SK-N-SH treated with all-trans-retinoic acid at 6 μM for 48 hours (cell line): ENCODE data around the gene NR1D2.

Experiments used
- ARNTL ChIP-seq: fragments of 450-650 bp; formaldehyde crosslinking; IDR thresholded peaks from 2 replicates; pipeline ENCODE4 v1.5.0; 2020; ENCODE audit warnings: low read depth, mild to moderate bottlenecking, moderate library complexity, borderline replicate concordance
- CSDC2 ChIP-seq: fragments of 250-450 bp; sonication (Bioruptor Pico); IDR thresholded peaks from 2 replicates; pipeline ENCODE4 v1.5.0; 2020; ENCODE audit warnings: mild to moderate bottlenecking, moderate library complexity
- ISL1 ChIP-seq: fragments of 250-450 bp; sonication (Bioruptor Pico); IDR thresholded peaks from 2 replicates; pipeline ENCODE4 v2.1.2; 2022; ENCODE audit warnings: mild to moderate bottlenecking, moderate library complexity
- POU6F1 ChIP-seq: fragments of 250-450 bp; sonication (Bioruptor Pico); IDR thresholded peaks from 2 replicates; pipeline ENCODE4 v1.8.0; 2021; ENCODE audit warnings: low read depth, mild to moderate bottlenecking, moderate library complexity, borderline replicate concordance
- ZNF70 ChIP-seq: fragments of 450-650 bp; formaldehyde crosslinking; IDR thresholded peaks from 2 replicates; pipeline ENCODE4 v1.5.0; 2020; ENCODE audit warnings: mild to moderate bottlenecking, moderate library complexity
- ZNF8 ChIP-seq: fragments of 450-650 bp; formaldehyde crosslinking; IDR thresholded peaks from 2 replicates; pipeline ENCODE4 v1.5.0; 2020; ENCODE audit warnings: mild to moderate bottlenecking, moderate library complexity
- TF ChIP-seq, protein P1 (sequence below): fragments of 250-450 bp; sonication (Bioruptor Pico); IDR thresholded peaks from 2 replicates; pipeline ENCODE4 v1.5.1; 2020; ENCODE audit warnings: low read depth, mild to moderate bottlenecking, moderate library complexity

DNA sequence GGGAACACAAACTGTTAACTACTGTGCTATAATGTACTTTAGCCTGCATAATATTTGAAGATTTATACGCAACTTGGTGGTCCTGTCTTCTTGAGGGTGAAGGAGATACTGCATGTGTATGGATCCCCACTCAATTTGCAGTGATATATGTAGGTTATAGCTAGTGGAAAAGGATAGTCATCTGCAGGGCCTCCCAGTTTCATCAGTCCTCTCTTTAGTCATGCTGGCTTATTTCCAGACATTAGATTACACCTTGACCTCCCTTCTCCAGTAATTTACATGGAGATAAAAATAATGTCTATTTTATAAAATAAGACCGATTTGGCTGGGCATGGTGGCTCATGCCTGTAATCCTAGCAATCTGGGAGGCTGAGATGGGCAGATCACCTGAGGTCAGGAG lies 3.7 kb downstream of the NR1D2 start:
- no peak for TF ChIP-seq ISL1 (CRISPR knock-in tag)
- TF ChIP-seq POU6F1 = no peak
- TF ChIP-seq ZNF8 (CRISPR knock-in tag) = no peak
- TF ChIP-seq, protein P1, sequence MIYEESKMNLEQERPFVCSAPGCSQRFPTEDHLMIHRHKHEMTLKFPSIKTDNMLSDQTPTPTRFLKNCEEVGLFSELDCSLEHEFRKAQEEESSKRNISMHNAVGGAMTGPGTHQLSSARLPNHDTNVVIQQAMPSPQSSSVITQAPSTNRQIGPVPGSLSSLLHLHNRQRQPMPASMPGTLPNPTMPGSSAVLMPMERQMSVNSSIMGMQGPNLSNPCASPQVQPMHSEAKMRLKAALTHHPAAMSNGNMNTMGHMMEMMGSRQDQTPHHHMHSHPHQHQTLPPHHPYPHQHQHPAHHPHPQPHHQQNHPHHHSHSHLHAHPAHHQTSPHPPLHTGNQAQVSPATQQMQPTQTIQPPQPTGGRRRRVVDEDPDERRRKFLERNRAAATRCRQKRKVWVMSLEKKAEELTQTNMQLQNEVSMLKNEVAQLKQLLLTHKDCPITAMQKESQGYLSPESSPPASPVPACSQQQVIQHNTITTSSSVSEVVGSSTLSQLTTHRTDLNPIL (CRISPR knock-in tag) = no peak
- no peak for TF ChIP-seq ZNF70 (CRISPR knock-in tag)
- TF ChIP-seq CSDC2 (CRISPR knock-in tag) = no peak
- TF ChIP-seq ARNTL (CRISPR knock-in tag) = no peak
